DND-41 (cell line): ENCODE results near the gene COPS2.

Source experiments
- EZH2 ChIP-seq: IDR thresholded peaks from 3 replicates; pipeline ENCODE4 v1.6.1; 2012; ENCODE audit warnings: borderline replicate concordance, low read depth, mild to moderate bottlenecking, moderate library complexity, low read length, inconsistent platforms; ENCODE audit not compliant: severe bottlenecking
- TF ChIP-seq, protein P1 (sequence below): IDR thresholded peaks from 2 replicates; pipeline ENCODE4 v1.5.1; 2012; ENCODE audit warnings: borderline replicate concordance, low read length, moderate library complexity, mild to moderate bottlenecking; ENCODE audit not compliant: poor library complexity, severe bottlenecking; ENCODE audit errors: extremely low read depth

GRCh38 chr15:49145651-49146609 lies 9.5 kb downstream of the COPS2 start:
- TF ChIP-seq, protein P1, sequence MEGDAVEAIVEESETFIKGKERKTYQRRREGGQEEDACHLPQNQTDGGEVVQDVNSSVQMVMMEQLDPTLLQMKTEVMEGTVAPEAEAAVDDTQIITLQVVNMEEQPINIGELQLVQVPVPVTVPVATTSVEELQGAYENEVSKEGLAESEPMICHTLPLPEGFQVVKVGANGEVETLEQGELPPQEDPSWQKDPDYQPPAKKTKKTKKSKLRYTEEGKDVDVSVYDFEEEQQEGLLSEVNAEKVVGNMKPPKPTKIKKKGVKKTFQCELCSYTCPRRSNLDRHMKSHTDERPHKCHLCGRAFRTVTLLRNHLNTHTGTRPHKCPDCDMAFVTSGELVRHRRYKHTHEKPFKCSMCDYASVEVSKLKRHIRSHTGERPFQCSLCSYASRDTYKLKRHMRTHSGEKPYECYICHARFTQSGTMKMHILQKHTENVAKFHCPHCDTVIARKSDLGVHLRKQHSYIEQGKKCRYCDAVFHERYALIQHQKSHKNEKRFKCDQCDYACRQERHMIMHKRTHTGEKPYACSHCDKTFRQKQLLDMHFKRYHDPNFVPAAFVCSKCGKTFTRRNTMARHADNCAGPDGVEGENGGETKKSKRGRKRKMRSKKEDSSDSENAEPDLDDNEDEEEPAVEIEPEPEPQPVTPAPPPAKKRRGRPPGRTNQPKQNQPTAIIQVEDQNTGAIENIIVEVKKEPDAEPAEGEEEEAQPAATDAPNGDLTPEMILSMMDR = peak; percentile 69
- no peak for TF ChIP-seq EZH2
